GM18508 (cell line): ENCODE data around the gene SLC43A2.

Source experiments
- ATAC-seq: cut with Tn5 transposase; IDR thresholded peaks from one replicate; pipeline ENCODE4 v1.9.1; 2021; ENCODE audit warnings: moderate number of reproducible peaks; ENCODE audit not compliant: insufficient read depth, unreplicated experiment

SLC43A2 gene

DNA sequence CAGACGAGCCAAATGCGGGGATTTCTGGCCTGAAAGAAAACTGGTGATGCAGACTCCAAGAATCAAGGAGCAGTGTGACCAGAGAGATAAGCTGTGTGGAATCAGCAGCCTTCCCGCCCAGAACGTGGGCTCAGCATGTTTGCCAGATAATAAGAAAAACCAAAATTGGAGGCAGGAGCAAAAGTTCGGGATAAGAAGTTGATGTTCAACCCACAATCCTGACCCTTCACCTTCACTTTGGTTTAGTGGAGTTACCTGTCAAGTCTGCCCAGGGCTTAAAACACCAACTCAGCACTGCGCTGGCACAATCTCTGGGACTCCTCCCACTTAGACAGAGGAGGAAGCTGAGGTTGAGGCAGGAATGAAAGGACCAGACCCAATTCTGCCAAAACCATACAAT lies 3.1 kb downstream of the SLC43A2 start:
- ATAC-seq, result no peak

DNA sequence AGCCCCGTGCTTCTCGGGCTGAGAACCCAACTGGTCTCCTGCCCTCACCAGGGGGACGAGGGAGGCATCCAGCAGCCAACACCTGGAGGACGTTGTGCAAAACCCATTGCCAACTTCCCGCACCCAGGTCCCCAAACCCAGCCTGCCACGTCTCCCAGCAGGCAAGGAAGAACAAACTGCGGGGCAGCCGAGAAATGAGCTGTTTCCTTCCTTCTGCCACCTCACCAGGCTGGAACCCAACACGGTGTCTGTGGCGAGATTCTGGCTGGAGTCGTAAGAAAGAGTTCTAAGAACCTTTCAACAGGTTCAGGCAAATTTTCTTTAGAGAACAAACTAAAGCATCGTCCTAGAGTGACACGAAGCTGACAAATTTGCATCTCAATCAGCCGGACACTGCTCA lies 3.6 kb downstream of the SLC43A2 start:
- ATAC-seq, result no peak

DNA sequence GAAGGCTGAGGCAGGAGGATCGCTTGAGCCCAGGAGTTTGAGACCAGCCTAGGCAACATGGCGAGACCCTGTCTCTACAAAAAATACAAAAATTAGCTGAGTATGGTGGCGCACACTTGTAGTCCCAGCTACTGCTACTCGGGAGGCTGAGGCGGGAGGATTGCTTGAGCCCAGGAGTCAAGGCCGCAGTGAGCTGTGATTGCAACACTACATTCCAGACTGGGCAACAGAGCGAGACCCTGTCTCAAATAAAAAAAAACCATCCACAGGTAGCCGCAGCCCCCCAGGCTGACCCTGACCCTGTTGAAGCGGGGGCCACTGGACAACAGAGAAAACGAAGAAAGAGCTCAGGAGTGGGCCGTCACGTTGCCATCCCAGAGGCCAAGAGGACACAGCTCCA lies 4.0 kb downstream of the SLC43A2 start:
- no peak for ATAC-seq

DNA sequence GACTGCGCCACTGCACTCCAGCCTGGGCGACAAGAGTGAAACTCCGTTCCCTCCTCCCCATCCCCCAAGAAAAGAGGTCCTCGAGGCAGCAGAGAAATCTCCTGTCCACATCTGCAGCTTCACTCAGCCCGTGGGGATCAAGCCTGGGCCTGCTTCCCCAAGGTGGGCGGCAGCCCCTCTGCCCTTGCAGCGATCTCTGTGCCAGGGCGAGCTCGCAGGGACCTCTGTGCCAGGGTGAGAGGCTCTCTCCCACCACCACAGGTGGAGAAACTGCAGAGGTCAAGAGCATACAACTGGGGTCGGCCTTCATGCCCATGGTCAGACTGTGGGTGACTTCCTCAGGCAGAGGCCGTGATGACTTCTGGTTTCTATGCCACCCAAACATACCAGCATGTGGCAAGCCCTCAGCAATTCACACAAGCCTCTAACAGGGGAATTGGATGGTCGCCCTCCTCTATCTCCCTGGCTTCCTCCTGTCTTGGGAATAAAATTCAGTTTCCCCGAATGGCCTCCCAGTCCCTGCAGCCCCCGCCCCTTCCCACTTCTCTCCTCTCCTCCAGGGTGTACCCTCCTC lies 5.5 kb downstream of the SLC43A2 start:
- no peak for ATAC-seq

DNA sequence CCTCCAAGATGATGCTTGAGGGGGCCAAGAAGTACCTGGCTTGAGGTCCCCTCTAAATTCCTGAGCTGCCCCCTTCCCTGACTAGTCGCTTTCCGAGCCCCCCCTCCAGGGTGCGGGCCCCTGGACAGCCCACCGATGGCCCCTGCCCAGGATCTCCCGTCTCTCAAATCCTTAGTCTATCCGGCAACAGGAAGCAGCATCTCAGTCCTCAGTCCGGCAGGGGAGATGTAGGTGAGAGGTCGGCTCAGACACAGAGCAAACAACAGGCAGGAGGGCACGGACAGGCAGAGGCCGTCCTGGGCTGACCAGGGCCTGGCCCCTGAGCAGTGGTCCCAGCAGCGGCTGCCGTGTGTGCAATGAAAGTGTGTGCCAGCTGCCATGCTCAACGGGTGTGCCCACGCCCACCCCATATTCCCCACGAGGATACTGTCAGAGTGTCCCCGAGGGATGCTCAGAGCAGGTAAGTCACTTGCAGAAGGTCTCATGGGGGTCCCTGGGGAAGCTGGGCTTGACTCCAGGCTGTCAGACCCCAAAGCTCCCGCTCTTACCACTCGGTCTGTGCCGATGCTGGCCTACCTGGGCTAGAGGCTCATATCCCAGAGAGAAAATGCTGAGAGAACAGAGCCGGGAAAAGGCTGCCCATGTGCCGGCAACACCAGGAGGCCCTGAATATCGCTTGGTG lies 7.2 kb downstream of the SLC43A2 start:
- no peak for ATAC-seq

DNA sequence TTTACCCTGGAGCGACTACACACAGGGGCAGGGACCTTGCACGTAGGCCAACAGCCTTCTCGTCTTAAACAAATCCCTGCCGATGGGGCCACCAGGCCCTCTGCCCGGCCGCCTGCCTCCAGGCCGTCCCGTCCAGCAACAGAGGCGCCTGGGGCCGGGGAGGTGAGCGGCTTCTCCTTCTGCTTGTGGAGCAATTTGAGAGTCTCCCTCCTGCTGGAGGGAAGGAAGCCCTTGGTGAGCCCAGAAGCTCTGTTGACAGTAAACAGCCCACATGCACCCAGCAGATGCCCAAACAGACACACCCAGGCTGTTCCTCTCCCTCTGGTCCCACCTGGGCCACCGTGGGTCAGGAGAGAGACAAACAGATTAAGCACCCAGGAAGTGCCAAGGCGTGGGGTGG lies 8.1 kb downstream of the SLC43A2 start:
- ATAC-seq, result no peak

DNA sequence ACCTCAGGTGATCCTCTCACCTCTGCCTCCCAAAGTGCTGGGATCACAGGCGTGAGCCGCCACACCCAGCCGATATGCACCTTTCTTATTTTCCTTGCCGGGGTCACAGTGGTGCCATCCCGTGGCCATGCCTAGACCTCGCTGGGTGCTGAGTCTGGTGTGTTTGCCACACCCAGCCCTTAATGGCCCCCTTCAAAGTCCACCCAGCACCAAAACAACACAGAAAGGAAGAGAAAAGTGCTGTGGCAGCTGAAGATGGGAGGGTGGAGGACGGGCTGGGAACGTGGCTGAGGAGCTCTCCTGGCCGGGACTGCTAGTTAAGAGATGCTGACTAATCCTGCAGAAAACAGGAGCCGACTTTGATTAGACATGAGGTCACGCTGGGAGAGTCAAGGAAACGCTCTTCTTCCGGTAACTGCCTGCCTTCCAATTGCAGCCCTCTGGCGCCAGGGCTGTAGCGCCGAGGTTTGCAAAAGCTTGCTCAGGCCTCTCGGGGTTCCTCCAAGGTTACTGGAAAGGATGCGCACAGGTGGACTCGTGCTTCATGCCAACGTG lies 10.9 kb downstream of the SLC43A2 start:
- ATAC-seq, result no peak

DNA sequence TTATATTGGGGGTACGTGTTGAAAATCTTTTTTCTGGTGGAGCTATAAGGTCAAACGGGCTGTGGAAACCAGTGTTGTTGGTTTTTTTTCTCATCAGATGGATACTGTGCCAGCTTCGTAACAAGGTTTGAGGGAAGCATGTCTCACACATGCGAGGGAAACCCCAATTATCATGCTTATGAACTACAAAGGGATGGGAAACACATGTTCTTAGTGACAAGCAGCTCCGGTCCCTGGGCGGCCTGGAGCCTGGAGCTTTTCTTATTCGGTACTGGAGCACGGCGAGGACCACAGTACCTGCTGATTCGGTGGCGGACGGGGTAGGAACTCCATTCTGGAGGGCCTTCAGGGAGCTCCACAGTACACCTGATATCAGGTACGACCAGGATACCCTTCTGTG lies 12.5 kb downstream of the SLC43A2 start:
- ATAC-seq, result no peak

DNA sequence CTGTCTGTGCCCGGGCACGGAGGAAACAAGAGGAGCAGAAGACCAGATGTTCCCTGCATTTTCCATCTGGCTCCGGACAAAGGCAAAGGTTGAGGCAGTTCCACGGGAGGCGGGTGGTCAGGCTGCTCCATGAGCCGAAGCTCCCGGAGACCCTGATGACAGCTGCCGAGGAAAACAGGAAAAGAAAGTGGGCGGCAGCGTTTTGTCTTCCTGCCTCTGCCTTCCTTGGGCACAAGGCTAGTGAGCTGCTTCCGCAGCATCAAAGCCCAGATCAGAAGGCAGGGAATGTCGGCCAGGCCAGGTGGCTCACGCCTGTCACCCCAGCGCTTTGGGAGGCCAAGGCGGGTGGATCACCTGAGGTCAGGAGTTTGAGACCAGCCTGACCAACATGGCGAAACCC lies 16.2 kb downstream of the SLC43A2 start:
- no peak for ATAC-seq

DNA sequence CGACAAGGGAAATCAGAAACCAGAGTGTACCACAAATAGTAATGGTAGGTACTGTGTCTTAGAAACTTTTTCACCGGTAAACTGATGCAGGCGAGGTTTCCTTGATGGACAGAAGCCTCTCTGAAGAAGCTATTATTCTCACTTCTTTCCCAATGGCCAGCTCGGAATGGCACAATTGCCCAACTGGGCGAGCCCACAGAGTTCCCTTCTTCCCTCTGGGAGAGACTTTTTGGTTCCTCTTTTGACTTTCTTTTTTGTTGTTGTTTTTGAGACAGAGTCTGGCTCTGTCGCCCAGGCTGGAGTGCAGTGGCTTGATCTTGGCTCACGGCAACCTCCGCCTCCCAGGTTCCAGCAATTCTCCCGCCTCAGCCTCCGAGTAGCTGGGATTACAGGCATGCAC lies 16.9 kb downstream of the SLC43A2 start:
- no peak for ATAC-seq

DNA sequence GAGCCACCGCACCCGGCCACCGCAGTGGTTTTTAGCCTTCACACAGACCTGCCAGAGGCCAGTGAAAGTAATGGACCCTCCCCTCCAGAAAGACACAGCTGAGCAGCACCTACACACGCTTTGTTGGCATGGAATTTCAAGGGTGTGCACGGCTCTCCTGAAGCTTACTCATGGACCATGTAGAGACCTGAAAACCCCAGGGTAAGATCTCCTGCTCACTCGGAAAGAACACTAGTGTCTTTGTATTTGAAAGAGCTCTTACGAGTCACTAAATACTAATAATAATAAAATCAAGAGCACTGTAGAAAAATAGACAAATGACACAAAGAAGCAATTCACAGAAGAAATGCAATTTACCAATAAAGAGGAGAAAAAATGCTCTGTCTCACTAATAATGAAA lies 20.0 kb downstream of the SLC43A2 start:
- no peak for ATAC-seq

DNA sequence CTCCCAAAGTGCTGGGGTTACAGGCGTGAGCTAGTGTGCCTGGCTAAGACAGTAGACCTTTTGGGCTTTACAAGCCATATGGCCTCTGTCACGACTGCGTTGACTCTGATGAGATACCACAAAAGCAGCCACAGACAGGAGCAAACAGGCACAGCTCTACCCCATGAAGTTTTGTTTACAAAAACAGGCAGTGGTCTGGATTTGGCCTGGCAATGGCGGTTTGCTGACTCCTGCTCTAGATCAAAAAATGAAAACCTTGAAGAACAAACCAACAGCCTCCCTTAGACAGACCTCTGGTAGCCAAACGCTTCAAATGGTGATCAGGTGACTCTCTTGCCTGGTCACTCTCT lies 20.7 kb downstream of the SLC43A2 start:
- ATAC-seq, result no peak

DNA sequence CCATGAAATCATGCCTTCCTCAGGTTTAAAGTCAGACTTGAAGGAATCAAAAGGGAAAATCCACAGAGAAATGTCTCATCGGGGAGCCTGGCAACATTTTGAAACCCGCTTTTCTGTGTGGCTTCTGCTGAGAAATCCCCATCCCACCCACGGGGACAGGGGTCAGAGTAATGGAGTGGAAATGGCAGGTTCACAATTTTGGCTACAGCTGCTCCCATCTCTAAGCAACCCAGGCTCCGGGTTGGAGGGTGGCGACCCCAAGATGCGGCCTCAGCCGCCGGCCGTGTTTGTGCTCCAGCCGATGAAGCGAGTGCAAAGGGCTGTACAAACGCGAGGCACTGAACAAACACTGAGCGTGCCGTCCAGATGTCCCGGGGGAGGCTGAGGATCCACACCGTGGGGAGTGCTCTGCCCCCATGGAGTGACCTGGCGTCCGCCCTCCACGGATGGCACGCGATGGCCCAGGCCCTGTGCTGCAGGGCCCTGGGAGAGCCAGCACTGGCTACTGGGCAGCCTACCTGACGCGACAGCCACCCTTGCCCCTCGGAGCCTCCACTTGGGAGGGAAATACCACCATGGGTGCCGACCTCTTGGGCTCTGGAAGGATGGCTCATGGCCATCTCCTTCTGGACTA lies 22.2 kb downstream of the SLC43A2 start:
- no peak for ATAC-seq

DNA sequence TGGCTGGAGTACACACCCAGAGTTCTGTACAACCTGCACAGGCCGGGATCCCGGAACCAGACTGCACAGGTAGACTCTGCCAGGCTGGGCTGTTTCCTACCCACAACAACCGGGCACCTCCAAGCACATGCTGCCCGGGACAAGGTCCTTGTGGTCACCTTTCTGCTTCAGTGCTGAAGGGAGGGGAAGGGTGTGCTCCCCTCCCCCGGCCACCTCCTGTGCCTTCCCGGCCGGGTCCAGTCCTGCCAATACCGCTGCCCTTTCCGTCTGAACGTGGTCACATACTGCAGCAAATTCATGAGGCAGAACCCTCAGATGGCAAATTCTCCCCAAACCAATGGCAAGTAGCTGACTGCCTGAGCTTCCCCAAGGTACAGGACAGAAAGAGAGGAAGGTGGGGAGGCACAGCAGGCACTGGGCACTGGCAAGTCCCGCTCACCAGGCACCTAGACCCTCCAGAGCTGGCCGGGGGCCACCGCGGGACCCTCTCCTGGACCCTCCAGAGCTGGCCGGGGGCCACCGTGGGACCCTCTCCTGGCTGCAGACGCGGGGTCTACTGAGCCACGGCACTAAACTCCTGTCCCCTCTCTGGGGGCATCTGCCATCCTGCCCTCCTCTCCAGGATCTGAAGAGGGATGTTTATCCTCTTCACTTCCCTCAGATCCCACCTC lies 22.8 kb downstream of the SLC43A2 start:
- ATAC-seq, result no peak

DNA sequence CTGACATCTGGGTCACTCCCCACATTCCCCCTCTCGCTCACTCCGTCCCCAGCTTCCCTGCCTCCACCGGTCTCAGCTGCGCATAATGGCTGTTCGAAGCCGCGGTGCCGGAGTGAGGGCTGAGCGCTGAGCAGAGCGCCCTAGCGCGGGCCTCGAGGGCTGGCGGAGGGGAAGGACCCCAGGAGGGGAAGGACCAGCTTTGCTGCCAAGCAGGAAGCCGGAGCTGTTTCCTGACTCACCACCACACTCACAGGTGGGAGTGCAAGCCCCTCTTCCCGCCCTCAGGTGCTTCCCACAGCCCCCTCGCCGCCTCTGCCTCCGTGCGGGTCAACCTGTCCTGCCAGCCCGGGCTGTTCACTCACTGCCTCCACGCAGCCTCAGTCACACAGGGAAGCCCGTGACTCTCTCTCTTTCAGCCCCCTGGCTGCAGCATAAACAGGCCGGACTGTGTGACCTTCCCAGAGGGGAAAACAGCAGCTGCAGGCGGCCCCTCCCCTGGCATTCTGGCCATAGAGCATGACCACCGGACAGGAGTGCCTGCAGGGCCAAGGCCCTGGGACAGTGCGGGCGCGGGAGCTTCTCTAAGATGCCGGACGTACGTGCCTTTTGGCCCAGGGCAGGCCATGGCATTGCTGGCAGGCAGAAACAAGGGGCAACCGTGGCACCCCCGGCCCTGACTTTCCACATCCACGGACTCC lies 23.7 kb downstream of the SLC43A2 start:
- ATAC-seq, result no peak

DNA sequence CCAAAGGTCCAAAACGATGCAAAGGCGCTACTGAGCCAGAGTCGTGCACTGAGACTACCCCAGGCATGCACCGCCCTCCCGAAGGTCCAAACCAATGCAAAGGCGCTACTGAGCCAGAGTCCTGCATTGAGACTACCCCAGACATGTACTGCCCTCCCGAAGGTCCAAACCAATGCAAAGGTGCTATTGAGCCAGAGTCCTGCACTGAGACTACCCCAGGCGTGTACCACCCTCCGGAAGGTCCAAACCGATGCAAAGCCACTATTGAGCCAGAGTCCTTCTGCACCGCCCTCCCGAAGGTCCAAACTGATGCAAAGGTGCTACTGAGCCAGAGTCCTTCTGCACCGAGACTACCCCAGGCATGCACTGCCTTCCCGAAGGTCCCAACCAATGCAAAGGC lies 27.1 kb downstream of the SLC43A2 start:
- ATAC-seq, result no peak

DNA sequence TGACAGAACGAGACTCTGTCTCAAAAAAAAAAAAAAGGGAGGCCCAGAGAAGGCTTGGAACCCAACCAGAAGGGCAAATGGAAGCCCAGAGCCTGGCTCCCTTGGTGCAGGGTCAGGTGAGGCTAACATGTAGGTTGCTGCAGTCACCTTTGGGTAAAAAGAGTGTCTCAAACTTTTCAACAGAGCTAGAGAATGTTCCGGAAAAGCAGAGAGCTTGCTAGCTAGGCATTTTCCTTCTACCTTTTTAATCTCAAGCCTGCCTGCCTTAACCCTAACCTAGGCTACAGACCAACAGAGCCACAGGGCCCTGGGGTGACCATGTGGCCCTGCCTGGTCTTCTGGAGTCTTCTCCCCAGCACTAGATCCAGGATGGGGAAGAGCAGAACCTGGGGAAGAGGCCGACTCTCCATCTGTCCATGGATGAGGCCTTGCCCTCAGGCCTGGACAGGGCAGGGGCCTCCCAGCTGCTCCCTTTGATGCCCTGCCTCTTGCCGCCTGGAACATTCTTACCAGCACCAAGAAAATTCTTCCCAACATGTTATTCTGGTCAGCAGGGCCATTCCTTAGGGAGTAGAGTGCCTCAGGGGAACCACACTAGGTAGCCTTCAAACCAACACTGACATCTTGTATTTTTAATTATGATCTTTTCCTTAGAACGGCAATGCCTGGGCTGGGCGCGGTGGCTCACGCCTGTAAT lies 30.1 kb downstream of the SLC43A2 start:
- no peak for ATAC-seq

DNA sequence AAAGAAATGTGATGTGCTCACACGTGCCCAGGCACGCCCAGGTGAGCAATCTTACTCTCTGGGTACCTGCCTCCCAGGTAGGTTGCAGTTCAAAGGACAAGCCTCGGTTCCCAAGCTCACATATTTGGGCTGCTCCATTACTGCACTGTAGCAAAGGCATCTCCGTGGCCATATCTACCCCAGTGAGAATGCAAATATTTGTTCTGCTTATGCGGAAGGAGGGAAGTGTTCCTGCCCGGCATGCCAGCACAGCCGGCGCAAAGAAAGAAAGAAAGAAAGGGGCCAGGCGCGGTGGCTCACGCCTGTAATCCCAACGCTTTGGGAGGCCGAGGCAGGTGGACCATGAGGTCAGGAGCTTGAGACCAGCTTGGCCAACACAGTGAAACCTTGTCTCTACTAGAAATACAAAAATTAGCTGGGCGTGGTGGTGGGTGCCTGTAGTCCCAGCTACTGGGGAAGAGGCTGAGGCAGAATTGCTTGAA lies 30.7 kb downstream of the SLC43A2 start:
- ATAC-seq, result no peak

DNA sequence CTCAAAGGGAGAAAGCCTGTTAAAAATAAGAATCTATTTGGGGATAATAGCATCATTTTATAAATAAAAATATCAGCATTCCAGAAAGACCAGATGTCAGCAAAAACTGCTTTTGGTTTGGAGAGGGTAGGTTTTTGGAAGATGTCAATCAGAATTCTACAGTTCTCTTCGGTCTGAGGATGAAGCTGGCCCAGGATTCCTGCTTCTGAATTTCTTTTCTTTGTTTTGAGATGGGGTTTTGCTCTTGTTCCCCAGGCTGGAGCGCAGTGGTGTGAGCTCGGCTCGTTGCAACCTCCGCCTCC lies 35.1 kb downstream of the SLC43A2 start:
- no peak for ATAC-seq
